ENCODE data around the gene CYTH4.

CYTH4 gene

GRCh38 chr22:37270928-37271650, 11.2 kb upstream of the CYTH4 start:
- no peak for DNase-seq

GRCh38 chr22:37273126-37273845, 9.0 kb upstream of the CYTH4 start:
- DNase-seq, result no peak

- DNase-seq, result no peak
Measured at GRCh38 chr22:37273846-37274225, 8.5 kb upstream of the CYTH4 start.

- DNase-seq, result no peak
Measured at GRCh38 chr22:37274380-37274862, 7.9 kb upstream of the CYTH4 start.

GRCh38 chr22:37275134-37275533, 7.2 kb upstream of the CYTH4 start:
- DNase-seq, result no peak

GRCh38 chr22:37275622-37276021, 6.7 kb upstream of the CYTH4 start:
- no peak for DNase-seq

- no peak for DNase-seq
Measured at GRCh38 chr22:37276776-37277175, 5.5 kb upstream of the CYTH4 start.

GRCh38 chr22:37277384-37277783, 4.9 kb upstream of the CYTH4 start:
- no peak for DNase-seq

GRCh38 chr22:37278261-37278660, 4.0 kb upstream of the CYTH4 start:
- no peak for DNase-seq

- DNase-seq, result no peak
Measured at GRCh38 chr22:37279331-37280181, 2.8 kb upstream of the CYTH4 start.

- no peak for DNase-seq
Measured at GRCh38 chr22:37280718-37281117, 1.6 kb upstream of the CYTH4 start.

GRCh38 chr22:37281195-37281594, 1.1 kb upstream of the CYTH4 start:
- DNase-seq, result no peak

GRCh38 chr22:37281646-37282384, 493 bp upstream of the CYTH4 start:
- no peak for DNase-seq

- DNase-seq, result no peak
Measured at GRCh38 chr22:37283393-37283937, 1.2 kb downstream of the CYTH4 start.

- no peak for DNase-seq
Measured at GRCh38 chr22:37284126-37284804, 2.0 kb downstream of the CYTH4 start.

GRCh38 chr22:37284805-37285355, 2.6 kb downstream of the CYTH4 start:
- no peak for DNase-seq

- no peak for DNase-seq
Measured at GRCh38 chr22:37285937-37286336, 3.6 kb downstream of the CYTH4 start.

GRCh38 chr22:37287550-37287951, 5.2 kb downstream of the CYTH4 start:
- DNase-seq, result no peak

- no peak for DNase-seq
Measured at GRCh38 chr22:37288521-37288920, 6.2 kb downstream of the CYTH4 start.

- DNase-seq, result no peak
Measured at GRCh38 chr22:37289156-37289735, 6.9 kb downstream of the CYTH4 start.

GRCh38 chr22:37290737-37291136, 8.4 kb downstream of the CYTH4 start:
- no peak for DNase-seq
